Measurements from ENCODE around the gene INPP5F. TPM values are rescaled to one million over a fixed set of nuclear protein-coding genes. Genes with fewer than 3 reads are reported as not detected.

The INPP5F gene
- polyA plus RNA-seq, 1 of the 3 experiments (the other 2 are of a cell fraction): 7.8 TPM

GRCh38 chr10:119777686-119778085 is 51.8 kb downstream of the INPP5F start:
- H3K36me3 ChIP-seq (replicated peaks in 1 of 2; ENCODE audit: control insufficient read depth in 1 of 2, insufficient read depth in 2 of 2, low read length in 1 of 2): peaks cover 0 to 3% of the 10 kb centered on the region in 2 experiments
- no peaks in the 10 kb centered on the region for H3K27me3 ChIP-seq (ENCODE audit: insufficient read depth)
- CTCF ChIA-PET: no interaction called here
- H3F3A ChIP-seq (replicated peaks; ENCODE audit: insufficient read depth): no peaks in the 10 kb centered on the region
- no peaks in the 10 kb centered on the region for H4K20me1 ChIP-seq (ENCODE audit: insufficient read depth)
- 99% methylated on average over 3 of the region's 3 CpGs for WGBS (ENCODE audit: low lambda C conversion rate)
- no peaks in the 10 kb centered on the region; the same call in none of the 2 replicates for H3K79me2 ChIP-seq (ENCODE audit: insufficient read depth)
- H3K27ac ChIP-seq (ENCODE audit: low read depth in 2 of 2, low read length in 1 of 2): no peak overlapping the region
- H3K4me3 ChIP-seq (ENCODE audit: low read depth in 2 of 2, low read length in 1 of 2): no peak overlapping the region
- no peak overlapping the region for H2AFZ ChIP-seq (ENCODE audit: low read depth)
- H3K9me2 ChIP-seq: no peaks in the 10 kb centered on the region
- no peak for DNase-seq
- H3K4me2 ChIP-seq: no peak overlapping the region
- TF ChIP-seq RFX5 (IDR thresholded peaks at IDR 0.05; ENCODE audit: low read length) (no peak), NRF1 (IDR thresholded peaks at IDR 0.05; ENCODE audit: low read depth, low read length) (no peak), JUND (IDR thresholded peaks at IDR 0.05) (no peak), MAX (IDR thresholded peaks at IDR 0.05; ENCODE audit: low read depth) (no peak), GATA2 (CRISPR knock-in tag; IDR thresholded peaks at IDR 0.05) (no peak), CHD2 (IDR thresholded peaks at IDR 0.05; ENCODE audit: low read length, partially characterized antibody) (no peak)
- POLR2A ChIA-PET: no interaction called here
- H3K9me3 ChIP-seq: no peaks in the 10 kb centered on the region
- H3K9ac ChIP-seq: no peak overlapping the region
- peaks cover 0 to 2% of the 10 kb centered on the region in 2 experiments; a peak in 1 of 4 replicates for H3K4me1 ChIP-seq (ENCODE audit: control insufficient read depth in 1 of 2, insufficient read depth in 2 of 2, low read depth in 1 of 2, low read length in 1 of 2)

GRCh38 chr10:119778776-119779445 is 53.1 kb downstream of the INPP5F start:
- Histone ChIP-seq H3K9me3 (no peaks in the 10 kb centered on the region), H3K9me2 (no peaks in the 10 kb centered on the region), H3K4me1 (ENCODE audit: control insufficient read depth in 1 of 2, insufficient read depth in 2 of 2, low read depth in 1 of 2, low read length in 1 of 2) (peaks cover 0 to 6% of the 10 kb centered on the region in 2 experiments; a peak in 2 of 4 replicates), H2AFZ (ENCODE audit: low read depth) (no peak overlapping the region), H4K20me1 (ENCODE audit: insufficient read depth) (no peaks in the 10 kb centered on the region), H3K36me3 (replicated peaks in 1 of 2; ENCODE audit: control insufficient read depth in 1 of 2, insufficient read depth in 2 of 2, low read length in 1 of 2) (peaks cover 0 to 3% of the 10 kb centered on the region in 2 experiments), H3K27me3 (ENCODE audit: insufficient read depth) (no peaks in the 10 kb centered on the region), H3K27ac (ENCODE audit: low read depth in 2 of 2, low read length in 1 of 2) (no peak overlapping the region), H3F3A (replicated peaks; ENCODE audit: insufficient read depth) (no peaks in the 10 kb centered on the region), H3K4me3 (ENCODE audit: low read depth in 2 of 2, low read length in 1 of 2) (no peak overlapping the region), H3K4me2 (no peak overlapping the region), H3K79me2 (ENCODE audit: insufficient read depth) (no peaks in the 10 kb centered on the region; the same call in none of the 2 replicates), H3K9ac (no peak overlapping the region)
- ChIA-PET POLR2A (interaction anchor here (0.6 kb wide), 1 partner anchor 11 kb away, joined by 4 read pairs; no protein-coding TSS in a partner anchor), CTCF (interaction anchor here (1.3 to 1.6 kb wide), 2 partner anchors 29 to 92 kb away, joined by 3 to 8 read pairs; no protein-coding TSS in a partner anchor)
- TF ChIP-seq IRF3 (IDR thresholded peaks at IDR 0.05; ENCODE audit: low read depth, low read length) (no peak), FOXM1 (IDR thresholded peaks at IDR 0.05; ENCODE audit: low read depth) (no peak), RFX5 (IDR thresholded peaks at IDR 0.05; ENCODE audit: low read length) (no peak)
- 93% methylated on average over 7 of the region's 7 CpGs for WGBS (ENCODE audit: low lambda C conversion rate)
- DNase-seq: no peak

GRCh38 chr10:119780879-119781480 is 55.1 kb downstream of the INPP5F start:
- Histone ChIP-seq H3K79me2 (ENCODE audit: insufficient read depth) (no peaks in the 10 kb centered on the region; the same call in none of the 2 replicates), H3K9me3 (no peaks in the 10 kb centered on the region), H2AFZ (ENCODE audit: low read depth) (no peak overlapping the region), H3F3A (replicated peaks; ENCODE audit: insufficient read depth) (no peaks in the 10 kb centered on the region), H3K36me3 (replicated peaks in 1 of 2; ENCODE audit: control insufficient read depth in 1 of 2, insufficient read depth in 2 of 2, low read length in 1 of 2) (peaks cover 0 to 3% of the 10 kb centered on the region in 2 experiments), H3K9ac (no peak overlapping the region), H3K4me3 (ENCODE audit: low read depth in 2 of 2, low read length in 1 of 2) (no peak overlapping the region), H3K9me2 (no peaks in the 10 kb centered on the region), H3K4me2 (no peak overlapping the region), H3K27ac (ENCODE audit: low read depth in 2 of 2, low read length in 1 of 2) (no peak overlapping the region), H3K27me3 (ENCODE audit: insufficient read depth) (no peaks in the 10 kb centered on the region), H3K4me1 (ENCODE audit: control insufficient read depth in 1 of 2, insufficient read depth in 2 of 2, low read depth in 1 of 2, low read length in 1 of 2) (peaks cover 0 to 6% of the 10 kb centered on the region in 2 experiments; a peak in 3 of 4 replicates), H4K20me1 (ENCODE audit: insufficient read depth) (no peaks in the 10 kb centered on the region)
- DNase-seq: no peak
- CTCF ChIA-PET: interaction anchor here (1.6 to 1.7 kb wide), 2 partner anchors 31 to 173 kb away, joined by 4 to 8 read pairs; no protein-coding TSS in a partner anchor
- POLR2A ChIA-PET: no interaction called here
- 81% methylated on average over 5 of the region's 5 CpGs for WGBS (ENCODE audit: low lambda C conversion rate)
- no peak for TF ChIP-seq FOXJ3 (CRISPR knock-in tag; IDR thresholded peaks at IDR 0.05)
- no peak for TF ChIP-seq REST (IDR thresholded peaks at IDR 0.05; ENCODE audit: low read depth, low read length)
- no peak for TF ChIP-seq CTCF (IDR thresholded peaks at IDR 0.05)
- TF ChIP-seq EP300 (IDR thresholded peaks at IDR 0.05; ENCODE audit: borderline replicate concordance in 1 of 2, low read depth in 1 of 2, low read length in 1 of 2): no peak

All from SK-N-SH (cell line).